Measurements from ENCODE around the gene TRPM1. TPM values are rescaled to one million over a fixed set of nuclear protein-coding genes. Genes with fewer than 3 reads are reported as not detected.

TRPM1 gene
- total RNA-seq, 1 donor from 2014 or later = not detected

GRCh38 chr15:30956216-30957124 lies 145.1 kb downstream of the TRPM1 start:
- DNase-seq (ENCODE audit: low read depth) = no peak
- H3K27me3 ChIP-seq (ENCODE audit: control insufficient read depth, insufficient read depth, low read length) = no peaks in the 10 kb centered on the region
- no peak overlapping the region for H3K4me3 ChIP-seq (ENCODE audit: low read depth, low read length)
- no peak for TF ChIP-seq CTCF (IDR thresholded peaks at IDR 0.05; ENCODE audit: insufficient read depth, low read length, poor library complexity, severe bottlenecking)
- H3K36me3 ChIP-seq (ENCODE audit: control insufficient read depth, insufficient read depth, low read length) = no peaks in the 10 kb centered on the region

GRCh38 chr15:30954674-30955073 lies 146.9 kb downstream of the TRPM1 start:
- H3K4me3 ChIP-seq (ENCODE audit: low read depth, low read length) = no peak overlapping the region
- DNase-seq (ENCODE audit: low read depth) = no peak
- no peak for TF ChIP-seq CTCF (IDR thresholded peaks at IDR 0.05; ENCODE audit: insufficient read depth, low read length, poor library complexity, severe bottlenecking)
- H3K27me3 ChIP-seq (ENCODE audit: control insufficient read depth, insufficient read depth, low read length) = no peaks in the 10 kb centered on the region
- H3K36me3 ChIP-seq (ENCODE audit: control insufficient read depth, insufficient read depth, low read length) = no peaks in the 10 kb centered on the region

GRCh38 chr15:30953731-30954378 lies 147.7 kb downstream of the TRPM1 start:
- peak; percentile 54 for DNase-seq (ENCODE audit: low read depth)
- H3K36me3 ChIP-seq (ENCODE audit: control insufficient read depth, insufficient read depth, low read length) = no peaks in the 10 kb centered on the region
- no peak for TF ChIP-seq CTCF (IDR thresholded peaks at IDR 0.05; ENCODE audit: insufficient read depth, low read length, poor library complexity, severe bottlenecking)

GRCh38 chr15:30953183-30953582 lies 148.3 kb downstream of the TRPM1 start:
- Histone ChIP-seq H3K27me3 (ENCODE audit: control insufficient read depth, insufficient read depth, low read length) (no peaks in the 10 kb centered on the region), H3K4me3 (ENCODE audit: low read depth, low read length) (no peak overlapping the region), H3K36me3 (ENCODE audit: control insufficient read depth, insufficient read depth, low read length) (no peaks in the 10 kb centered on the region)
- DNase-seq (ENCODE audit: low read depth) = no peak
- no peak for TF ChIP-seq CTCF (IDR thresholded peaks at IDR 0.05; ENCODE audit: insufficient read depth, low read length, poor library complexity, severe bottlenecking)

More at GRCh38 chr15:30953731-30954378, 147.7 kb downstream of the TRPM1 start:
- Histone ChIP-seq H3K27me3 (ENCODE audit: control insufficient read depth, insufficient read depth, low read length) (no peaks in the 10 kb centered on the region), H3K4me3 (ENCODE audit: low read depth, low read length) (no peak overlapping the region)

Other genes starting within 250 kb of the TRPM1 start
- 12.1 and 16.1 TPM in 2 replicates for gene FAN1, start 197.8 kb downstream of the TRPM1 start, total RNA-seq
- 18.8 and 22.4 TPM in 2 replicates for gene MTMR10, start 110.1 kb downstream of the TRPM1 start, total RNA-seq
- gene KLF13, start 225.1 kb upstream of the TRPM1 start, total RNA-seq = 66.2 and 67.7 TPM in 2 replicates

Data from kidney epithelial cell (primary cell).